ENCODE data around the gene PRKG1. TPM values are rescaled to one million over a fixed set of nuclear protein-coding genes. Genes with fewer than 3 reads are reported as not detected.

PRKG1 gene
- total RNA-seq, 1 experiment from 2014 or later: 16.5 TPM

DNA sequence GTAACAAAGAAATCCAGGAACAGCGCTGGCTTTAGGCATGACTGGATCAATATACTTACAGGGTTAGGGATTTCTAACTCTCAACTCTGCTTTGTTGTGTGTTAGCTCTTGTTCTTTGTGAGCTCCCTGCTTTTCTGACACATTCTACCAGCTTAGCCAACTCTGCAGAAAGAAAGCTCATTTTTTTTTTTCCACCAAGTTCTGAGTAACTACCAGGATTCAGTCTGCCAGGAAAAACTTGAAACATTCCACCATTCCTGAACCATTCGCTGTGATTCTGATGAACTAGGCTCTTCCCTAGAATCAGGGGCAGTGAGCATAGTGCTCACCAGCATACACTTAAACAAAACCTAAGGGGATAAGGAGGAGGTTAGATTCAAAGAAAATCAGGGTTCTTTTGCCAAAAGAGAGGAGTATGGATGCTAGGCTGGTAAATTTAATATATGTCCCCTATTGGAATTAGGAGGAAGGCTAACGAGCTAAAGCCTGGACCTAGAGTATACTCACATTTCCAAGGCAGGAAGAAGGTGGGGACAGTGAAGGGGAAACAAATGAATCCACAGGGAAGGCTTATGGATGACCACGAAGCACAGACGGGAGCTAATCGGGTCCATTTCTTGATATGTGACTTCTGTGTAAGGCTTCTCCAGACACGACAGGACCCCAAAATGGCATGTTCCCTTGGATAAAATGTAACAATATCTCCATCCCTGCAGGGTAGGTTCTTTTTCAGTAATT lies 183.4 kb downstream of the PRKG1 start:
- no peaks in the 10 kb centered on the region for H3K9me3 Mint-ChIP-seq
- H3K36me3 Mint-ChIP-seq: no peaks in the 10 kb centered on the region
- ATAC-seq: peak; percentile 61
- TF ChIP-seq SP1 (CRISPR knock-in tag; conservative IDR thresholded peaks at IDR 0.05) (no peak), ETV6 (CRISPR knock-in tag; IDR thresholded peaks at IDR 0.05) (no peak), ZBTB21 (CRISPR knock-in tag; IDR thresholded peaks at IDR 0.05; ENCODE audit: borderline replicate concordance) (no peak), ZNF263 (CRISPR knock-in tag; IDR thresholded peaks at IDR 0.05; ENCODE audit: low read depth) (no peak), ATF1 (CRISPR knock-in tag; IDR thresholded peaks at IDR 0.05) (no peak), SMAD4 (CRISPR knock-in tag; IDR thresholded peaks at IDR 0.05) (no peak), EMX1 (CRISPR knock-in tag; IDR thresholded peaks at IDR 0.05) (no peak)
- TF ChIP-seq, protein P1, sequence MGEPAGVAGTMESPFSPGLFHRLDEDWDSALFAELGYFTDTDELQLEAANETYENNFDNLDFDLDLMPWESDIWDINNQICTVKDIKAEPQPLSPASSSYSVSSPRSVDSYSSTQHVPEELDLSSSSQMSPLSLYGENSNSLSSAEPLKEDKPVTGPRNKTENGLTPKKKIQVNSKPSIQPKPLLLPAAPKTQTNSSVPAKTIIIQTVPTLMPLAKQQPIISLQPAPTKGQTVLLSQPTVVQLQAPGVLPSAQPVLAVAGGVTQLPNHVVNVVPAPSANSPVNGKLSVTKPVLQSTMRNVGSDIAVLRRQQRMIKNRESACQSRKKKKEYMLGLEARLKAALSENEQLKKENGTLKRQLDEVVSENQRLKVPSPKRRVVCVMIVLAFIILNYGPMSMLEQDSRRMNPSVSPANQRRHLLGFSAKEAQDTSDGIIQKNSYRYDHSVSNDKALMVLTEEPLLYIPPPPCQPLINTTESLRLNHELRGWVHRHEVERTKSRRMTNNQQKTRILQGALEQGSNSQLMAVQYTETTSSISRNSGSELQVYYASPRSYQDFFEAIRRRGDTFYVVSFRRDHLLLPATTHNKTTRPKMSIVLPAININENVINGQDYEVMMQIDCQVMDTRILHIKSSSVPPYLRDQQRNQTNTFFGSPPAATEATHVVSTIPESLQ (CRISPR knock-in tag; IDR thresholded peaks at IDR 0.05): no peak
- peaks cover 74% of the 10 kb centered on the region for H3K4me1 Mint-ChIP-seq
- DNase-seq (ENCODE audit: low spot score): no peak
- POLR2A ChIA-PET: interaction anchor here (0.6 to 1.1 kb wide), 2 partner anchors 105 to 112 kb away, joined by 3 to 9 read pairs; no protein-coding TSS in a partner anchor
- no peak overlapping the region for H3K4me3 Mint-ChIP-seq
- peak overlapping the region; percentile 92 for H3K27ac Mint-ChIP-seq
- no peaks in the 10 kb centered on the region for H3K27me3 Mint-ChIP-seq (ENCODE audit: low read depth)
- CTCF ChIA-PET: interaction anchor here (0.7 to 2.5 kb wide), 4 partner anchors 9 to 174 kb away, joined by 3 to 6 read pairs (median 5); no protein-coding TSS in a partner anchor

- Mint-ChIP-seq H3K4me1 (peaks cover 80% of the 10 kb centered on the region), H3K27me3 (ENCODE audit: low read depth) (no peaks in the 10 kb centered on the region), H3K36me3 (no peaks in the 10 kb centered on the region), H3K27ac (0 out of 2 replicates have a peak overlapping the region, but pooled peaks have one; percentile 14), H3K4me3 (no peak overlapping the region), H3K9me3 (no peaks in the 10 kb centered on the region)
- ATAC-seq (no peak), DNase-seq (ENCODE audit: low spot score) (no peak)
- POLR2A ChIA-PET: no interaction called here
- CTCF ChIA-PET: no interaction called here
- TF ChIP-seq, protein P2, sequence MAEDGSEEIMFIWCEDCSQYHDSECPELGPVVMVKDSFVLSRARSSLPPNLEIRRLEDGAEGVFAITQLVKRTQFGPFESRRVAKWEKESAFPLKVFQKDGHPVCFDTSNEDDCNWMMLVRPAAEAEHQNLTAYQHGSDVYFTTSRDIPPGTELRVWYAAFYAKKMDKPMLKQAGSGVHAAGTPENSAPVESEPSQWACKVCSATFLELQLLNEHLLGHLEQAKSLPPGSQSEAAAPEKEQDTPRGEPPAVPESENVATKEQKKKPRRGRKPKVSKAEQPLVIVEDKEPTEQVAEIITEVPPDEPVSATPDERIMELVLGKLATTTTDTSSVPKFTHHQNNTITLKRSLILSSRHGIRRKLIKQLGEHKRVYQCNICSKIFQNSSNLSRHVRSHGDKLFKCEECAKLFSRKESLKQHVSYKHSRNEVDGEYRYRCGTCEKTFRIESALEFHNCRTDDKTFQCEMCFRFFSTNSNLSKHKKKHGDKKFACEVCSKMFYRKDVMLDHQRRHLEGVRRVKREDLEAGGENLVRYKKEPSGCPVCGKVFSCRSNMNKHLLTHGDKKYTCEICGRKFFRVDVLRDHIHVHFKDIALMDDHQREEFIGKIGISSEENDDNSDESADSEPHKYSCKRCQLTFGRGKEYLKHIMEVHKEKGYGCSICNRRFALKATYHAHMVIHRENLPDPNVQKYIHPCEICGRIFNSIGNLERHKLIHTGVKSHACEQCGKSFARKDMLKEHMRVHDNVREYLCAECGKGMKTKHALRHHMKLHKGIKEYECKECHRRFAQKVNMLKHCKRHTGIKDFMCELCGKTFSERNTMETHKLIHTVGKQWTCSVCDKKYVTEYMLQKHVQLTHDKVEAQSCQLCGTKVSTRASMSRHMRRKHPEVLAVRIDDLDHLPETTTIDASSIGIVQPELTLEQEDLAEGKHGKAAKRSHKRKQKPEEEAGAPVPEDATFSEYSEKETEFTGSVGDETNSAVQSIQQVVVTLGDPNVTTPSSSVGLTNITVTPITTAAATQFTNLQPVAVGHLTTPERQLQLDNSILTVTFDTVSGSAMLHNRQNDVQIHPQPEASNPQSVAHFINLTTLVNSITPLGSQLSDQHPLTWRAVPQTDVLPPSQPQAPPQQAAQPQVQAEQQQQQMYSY (CRISPR knock-in tag; IDR thresholded peaks at IDR 0.05): no peak
- TF ChIP-seq, protein P3, sequence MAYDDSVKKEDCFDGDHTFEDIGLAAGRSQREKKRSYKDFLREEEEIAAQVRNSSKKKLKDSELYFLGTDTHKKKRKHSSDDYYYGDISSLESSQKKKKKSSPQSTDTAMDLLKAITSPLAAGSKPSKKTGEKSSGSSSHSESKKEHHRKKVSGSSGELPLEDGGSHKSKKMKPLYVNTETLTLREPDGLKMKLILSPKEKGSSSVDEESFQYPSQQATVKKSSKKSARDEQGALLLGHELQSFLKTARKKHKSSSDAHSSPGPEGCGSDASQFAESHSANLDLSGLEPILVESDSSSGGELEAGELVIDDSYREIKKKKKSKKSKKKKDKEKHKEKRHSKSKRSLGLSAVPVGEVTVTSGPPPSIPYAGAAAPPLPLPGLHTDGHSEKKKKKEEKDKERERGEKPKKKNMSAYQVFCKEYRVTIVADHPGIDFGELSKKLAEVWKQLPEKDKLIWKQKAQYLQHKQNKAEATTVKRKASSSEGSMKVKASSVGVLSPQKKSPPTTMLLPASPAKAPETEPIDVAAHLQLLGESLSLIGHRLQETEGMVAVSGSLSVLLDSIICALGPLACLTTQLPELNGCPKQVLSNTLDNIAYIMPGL (CRISPR knock-in tag; IDR thresholded peaks at IDR 0.05): no peak
- TF ChIP-seq, protein P4, sequence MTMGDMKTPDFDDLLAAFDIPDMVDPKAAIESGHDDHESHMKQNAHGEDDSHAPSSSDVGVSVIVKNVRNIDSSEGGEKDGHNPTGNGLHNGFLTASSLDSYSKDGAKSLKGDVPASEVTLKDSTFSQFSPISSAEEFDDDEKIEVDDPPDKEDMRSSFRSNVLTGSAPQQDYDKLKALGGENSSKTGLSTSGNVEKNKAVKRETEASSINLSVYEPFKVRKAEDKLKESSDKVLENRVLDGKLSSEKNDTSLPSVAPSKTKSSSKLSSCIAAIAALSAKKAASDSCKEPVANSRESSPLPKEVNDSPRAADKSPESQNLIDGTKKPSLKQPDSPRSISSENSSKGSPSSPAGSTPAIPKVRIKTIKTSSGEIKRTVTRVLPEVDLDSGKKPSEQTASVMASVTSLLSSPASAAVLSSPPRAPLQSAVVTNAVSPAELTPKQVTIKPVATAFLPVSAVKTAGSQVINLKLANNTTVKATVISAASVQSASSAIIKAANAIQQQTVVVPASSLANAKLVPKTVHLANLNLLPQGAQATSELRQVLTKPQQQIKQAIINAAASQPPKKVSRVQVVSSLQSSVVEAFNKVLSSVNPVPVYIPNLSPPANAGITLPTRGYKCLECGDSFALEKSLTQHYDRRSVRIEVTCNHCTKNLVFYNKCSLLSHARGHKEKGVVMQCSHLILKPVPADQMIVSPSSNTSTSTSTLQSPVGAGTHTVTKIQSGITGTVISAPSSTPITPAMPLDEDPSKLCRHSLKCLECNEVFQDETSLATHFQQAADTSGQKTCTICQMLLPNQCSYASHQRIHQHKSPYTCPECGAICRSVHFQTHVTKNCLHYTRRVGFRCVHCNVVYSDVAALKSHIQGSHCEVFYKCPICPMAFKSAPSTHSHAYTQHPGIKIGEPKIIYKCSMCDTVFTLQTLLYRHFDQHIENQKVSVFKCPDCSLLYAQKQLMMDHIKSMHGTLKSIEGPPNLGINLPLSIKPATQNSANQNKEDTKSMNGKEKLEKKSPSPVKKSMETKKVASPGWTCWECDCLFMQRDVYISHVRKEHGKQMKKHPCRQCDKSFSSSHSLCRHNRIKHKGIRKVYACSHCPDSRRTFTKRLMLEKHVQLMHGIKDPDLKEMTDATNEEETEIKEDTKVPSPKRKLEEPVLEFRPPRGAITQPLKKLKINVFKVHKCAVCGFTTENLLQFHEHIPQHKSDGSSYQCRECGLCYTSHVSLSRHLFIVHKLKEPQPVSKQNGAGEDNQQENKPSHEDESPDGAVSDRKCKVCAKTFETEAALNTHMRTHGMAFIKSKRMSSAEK (CRISPR knock-in tag; IDR thresholded peaks at IDR 0.05; ENCODE audit: borderline replicate concordance): no peak
- TF ChIP-seq, protein P1 (CRISPR knock-in tag; IDR thresholded peaks at IDR 0.05): no peak
- TF ChIP-seq NFE2L1 (CRISPR knock-in tag; IDR thresholded peaks at IDR 0.05) (no peak), SOX15 (CRISPR knock-in tag; IDR thresholded peaks at IDR 0.05) (no peak), ZNF138 (CRISPR knock-in tag; conservative IDR thresholded peaks at IDR 0.05) (no peak), TEAD4 (CRISPR knock-in tag; IDR thresholded peaks at IDR 0.05) (no peak), NFATC4 (CRISPR knock-in tag; IDR thresholded peaks at IDR 0.05) (no peak), EMX1 (CRISPR knock-in tag; IDR thresholded peaks at IDR 0.05) (no peak), CBFB (CRISPR knock-in tag; IDR thresholded peaks at IDR 0.05; ENCODE audit: low read depth) (no peak)
- TF ChIP-seq, protein P5, sequence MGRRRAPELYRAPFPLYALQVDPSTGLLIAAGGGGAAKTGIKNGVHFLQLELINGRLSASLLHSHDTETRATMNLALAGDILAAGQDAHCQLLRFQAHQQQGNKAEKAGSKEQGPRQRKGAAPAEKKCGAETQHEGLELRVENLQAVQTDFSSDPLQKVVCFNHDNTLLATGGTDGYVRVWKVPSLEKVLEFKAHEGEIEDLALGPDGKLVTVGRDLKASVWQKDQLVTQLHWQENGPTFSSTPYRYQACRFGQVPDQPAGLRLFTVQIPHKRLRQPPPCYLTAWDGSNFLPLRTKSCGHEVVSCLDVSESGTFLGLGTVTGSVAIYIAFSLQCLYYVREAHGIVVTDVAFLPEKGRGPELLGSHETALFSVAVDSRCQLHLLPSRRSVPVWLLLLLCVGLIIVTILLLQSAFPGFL (CRISPR knock-in tag; IDR thresholded peaks at IDR 0.05; ENCODE audit: borderline replicate concordance): no peak
Observed at GRCh38 chr10:51260376-51260775, 186.1 kb downstream of the PRKG1 start.

Measured in WTC11 (cell line).